22Rv1 (cell line): Measurements from ENCODE around the gene OR2V1.

Source experiments
- H3K27ac ChIP-seq: fragments of 450-650 bp; 2 replicates; pipeline ENCODE4 v1.5.1; 2017
- CTCF ChIP-seq: fragments of 450-650 bp; IDR thresholded peaks from 2 replicates; pipeline ENCODE4 v1.5.1; 2017; ENCODE audit warnings: mild to moderate bottlenecking
- ZFX ChIP-seq: fragments of 450-650 bp; IDR thresholded peaks from 2 replicates; pipeline ENCODE4 v1.6.1; 2017; ENCODE audit warnings: antibody characterized with exemption, borderline replicate concordance

Gene OR2V1

GRCh38 chr5:181170237-181170825 is 39.4 kb upstream of the OR2V1 start:
- TF ChIP-seq CTCF: no peak
- TF ChIP-seq ZFX: no peak
- H3K27ac ChIP-seq: no peak overlapping the region

- peak overlapping the region; percentile 54; the same call in 1 of the 2 replicates for H3K27ac ChIP-seq
Observed at GRCh38 chr5:181169459-181170236, 38.7 kb upstream of the OR2V1 start.

GRCh38 chr5:181168595-181169118 is 37.7 kb upstream of the OR2V1 start:
- TF ChIP-seq ZFX (no peak), CTCF (no peak)
- peak overlapping the region; percentile 54 for H3K27ac ChIP-seq

- TF ChIP-seq CTCF (peak; percentile 93), ZFX (no peak)
- peak overlapping the region; percentile 54 for H3K27ac ChIP-seq
Observed at GRCh38 chr5:181167814-181168488, 37.0 kb upstream of the OR2V1 start.

- H3K27ac ChIP-seq: no peak overlapping the region
- TF ChIP-seq ZFX: no peak
- no peak for TF ChIP-seq CTCF
Observed at GRCh38 chr5:181166812-181167733, 36.1 kb upstream of the OR2V1 start.

- H3K27ac ChIP-seq: no peak overlapping the region
- TF ChIP-seq CTCF (no peak), ZFX (no peak)
Observed at GRCh38 chr5:181164076-181164952, 33.3 kb upstream of the OR2V1 start.
